Measurements from ENCODE around the gene CCDC61.

Gene CCDC61

DNA sequence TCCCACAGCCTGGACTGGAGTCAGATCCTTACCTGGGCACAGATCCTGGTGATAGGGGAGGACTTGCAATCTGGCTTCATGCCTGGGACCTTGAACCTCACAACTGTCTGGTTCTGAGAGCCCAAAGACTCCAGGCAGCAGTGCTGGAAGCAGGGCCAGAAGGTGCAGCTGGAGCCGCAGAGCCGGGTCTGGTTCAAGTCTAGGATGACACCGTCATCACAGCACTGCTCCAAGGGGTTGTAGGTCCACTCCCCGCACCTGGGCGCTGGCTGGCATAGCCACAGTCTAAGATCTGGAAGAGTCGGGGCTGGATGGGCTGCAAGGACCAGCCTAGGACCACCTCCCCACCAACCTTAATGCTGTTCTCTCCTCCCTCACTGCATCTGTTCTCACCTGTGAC lies 44.9 kb downstream of the CCDC61 start:
- DNase-seq (ENCODE audit: low spot score) = no peak

GRCh38 chr19:46040952-46041500 lies 45.8 kb downstream of the CCDC61 start, which contains the start of gene IGFL4:
IGFL4 (minus strand) TSS chr19:46041002; CDS start chr19:46040962, 40 bp downstream.
- DNase-seq (ENCODE audit: low spot score) = peak; percentile 46

DNA sequence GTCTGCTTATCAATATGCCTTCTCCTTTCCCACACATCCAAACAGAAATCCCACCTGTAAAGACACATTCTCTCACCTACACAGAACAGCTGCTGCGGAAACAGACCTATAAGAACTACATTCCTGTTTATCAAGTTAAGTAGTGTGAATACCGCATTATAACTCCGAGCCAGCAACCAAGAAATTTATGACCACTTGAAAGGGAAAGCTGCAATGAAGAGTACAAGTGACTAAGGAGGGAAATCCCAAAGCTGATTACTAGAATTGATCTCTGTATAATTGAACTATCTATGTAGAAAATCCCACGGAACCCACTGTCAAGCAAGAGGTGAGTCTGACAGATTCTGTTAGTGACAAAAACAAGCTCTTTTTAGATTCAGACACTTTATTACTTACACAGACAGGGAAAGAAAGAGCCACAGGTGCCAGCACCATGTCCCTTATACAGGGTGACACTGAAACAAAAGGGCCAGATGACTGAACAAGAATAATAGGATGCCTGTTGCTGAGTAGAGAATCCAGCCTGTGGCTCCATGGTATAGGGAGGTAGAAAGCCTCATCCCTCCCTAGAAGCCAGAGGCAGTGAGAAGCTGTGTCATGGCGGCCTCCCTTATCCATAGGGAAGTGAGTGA lies 47.1 kb downstream of the CCDC61 start:
- peak; percentile 57 for DNase-seq (ENCODE audit: low spot score)

- no peak for DNase-seq (ENCODE audit: low spot score)
Observed at GRCh38 chr19:46043519-46043918, 48.3 kb downstream of the CCDC61 start.

GRCh38 chr19:46049597-46049996 lies 54.3 kb downstream of the CCDC61 start:
- DNase-seq (ENCODE audit: low spot score) = peak; percentile 36

- DNase-seq (ENCODE audit: low spot score) = no peak
Observed at GRCh38 chr19:46052896-46053295, 57.6 kb downstream of the CCDC61 start.

GRCh38 chr19:46056536-46056935 lies 61.3 kb downstream of the CCDC61 start:
- DNase-seq (ENCODE audit: low spot score) = peak; percentile 100

DNA sequence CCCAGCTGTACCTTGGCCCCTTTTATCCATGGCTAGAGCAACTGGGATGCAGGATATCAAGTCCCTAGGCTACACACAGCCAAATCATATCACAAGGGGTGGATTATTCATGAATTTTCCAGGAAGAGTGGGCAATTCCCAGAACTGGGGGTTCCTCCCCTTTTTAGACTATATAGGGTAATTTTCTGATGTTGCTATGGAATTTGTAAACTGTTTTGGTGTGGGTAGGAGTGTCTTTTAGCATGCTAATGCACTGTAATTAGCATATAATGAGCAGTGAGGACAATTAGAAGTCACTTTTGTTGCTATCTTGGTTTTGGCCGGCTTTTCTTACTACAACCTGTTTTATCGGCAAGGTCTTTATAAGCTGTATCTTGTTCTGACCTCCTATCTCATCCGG lies 63.5 kb downstream of the CCDC61 start:
- DNase-seq (ENCODE audit: low spot score) = no peak

DNA sequence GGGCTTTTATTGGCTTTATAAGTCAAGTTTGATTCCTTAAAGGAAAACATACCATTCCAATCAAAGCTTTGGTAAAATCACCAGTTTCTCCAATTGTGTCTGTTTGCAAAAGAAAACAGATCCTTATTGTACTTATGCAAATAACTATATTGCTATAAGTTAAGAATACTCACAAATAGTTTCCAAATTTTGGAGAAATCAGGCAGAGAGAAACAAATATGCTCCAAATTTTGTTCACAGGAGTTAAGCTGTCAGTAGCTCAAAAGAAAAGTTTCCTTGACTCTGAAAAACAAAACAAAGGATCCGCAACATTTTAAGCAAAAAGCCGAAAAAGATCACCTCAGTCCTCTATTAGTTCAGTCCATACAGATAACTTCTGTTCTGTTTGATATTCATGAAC lies 64.7 kb downstream of the CCDC61 start:
- DNase-seq (ENCODE audit: low spot score) = no peak

DNA sequence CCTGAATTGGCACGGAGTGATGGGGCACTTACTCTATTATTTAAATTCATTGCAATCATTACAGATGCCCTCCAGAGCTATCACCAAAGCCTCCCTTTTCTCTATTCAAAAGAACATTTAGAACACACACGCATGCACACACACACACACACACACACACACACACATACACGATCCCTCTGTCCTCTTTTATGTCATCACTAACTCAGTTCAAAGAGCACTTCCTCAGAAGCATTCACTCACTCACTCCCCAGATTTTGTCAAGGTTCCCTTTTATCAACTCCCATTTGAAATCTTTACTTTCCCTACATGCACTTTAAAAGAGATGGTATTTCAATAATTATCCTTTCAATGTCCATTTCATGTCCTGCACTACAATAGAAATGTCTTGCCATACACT lies 67.9 kb downstream of the CCDC61 start:
- DNase-seq (ENCODE audit: low spot score) = no peak

GRCh38 chr19:46065486-46066071 lies 70.3 kb downstream of the CCDC61 start:
- no peak for DNase-seq (ENCODE audit: low spot score)

- no peak for DNase-seq (ENCODE audit: low spot score)
Observed at GRCh38 chr19:46066471-46066870, 71.2 kb downstream of the CCDC61 start.

- peak; percentile 97 for DNase-seq (ENCODE audit: low spot score)
Observed at GRCh38 chr19:46067691-46068090, 72.4 kb downstream of the CCDC61 start.
